Measurements from ENCODE around the gene RCAN2.

Gene RCAN2

DNA sequence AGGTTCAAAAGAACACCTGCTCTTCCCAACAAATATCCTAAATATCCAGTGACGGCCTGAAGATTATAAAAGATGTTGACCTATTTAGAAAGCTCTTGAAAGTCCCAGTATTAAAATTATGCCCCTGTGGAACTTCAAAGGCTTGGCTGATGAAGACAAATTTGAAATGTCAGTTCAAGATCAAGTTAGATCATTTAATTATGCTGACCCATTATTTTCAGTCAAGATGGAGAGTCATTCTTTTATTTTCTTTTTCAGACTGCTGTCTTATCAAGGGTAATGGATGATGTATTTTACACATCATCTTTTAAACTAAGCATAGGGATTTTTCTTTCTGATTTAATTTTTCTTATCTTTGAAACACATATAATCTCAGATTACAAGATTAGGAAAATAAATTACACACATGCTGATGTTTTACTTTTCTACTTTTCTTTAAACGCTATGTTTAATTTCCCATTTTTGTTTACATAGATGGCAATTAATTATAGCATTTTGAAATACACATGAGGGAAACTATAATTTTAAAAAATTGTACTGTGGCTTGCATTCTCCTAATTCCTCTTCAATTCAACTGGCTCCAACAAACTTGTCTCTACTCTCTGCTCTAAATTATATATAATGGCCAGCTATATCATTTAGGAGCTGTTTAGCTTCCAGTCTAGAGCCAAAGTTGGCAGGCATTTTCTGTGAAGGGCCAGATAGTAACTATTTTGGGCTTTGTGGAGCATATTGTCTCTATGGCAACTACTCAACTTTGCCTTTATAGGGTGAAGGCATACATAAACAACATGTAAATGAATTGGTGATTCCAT is 123.7 kb downstream of the RCAN2 start:
- TF ChIP-seq, protein P1, sequence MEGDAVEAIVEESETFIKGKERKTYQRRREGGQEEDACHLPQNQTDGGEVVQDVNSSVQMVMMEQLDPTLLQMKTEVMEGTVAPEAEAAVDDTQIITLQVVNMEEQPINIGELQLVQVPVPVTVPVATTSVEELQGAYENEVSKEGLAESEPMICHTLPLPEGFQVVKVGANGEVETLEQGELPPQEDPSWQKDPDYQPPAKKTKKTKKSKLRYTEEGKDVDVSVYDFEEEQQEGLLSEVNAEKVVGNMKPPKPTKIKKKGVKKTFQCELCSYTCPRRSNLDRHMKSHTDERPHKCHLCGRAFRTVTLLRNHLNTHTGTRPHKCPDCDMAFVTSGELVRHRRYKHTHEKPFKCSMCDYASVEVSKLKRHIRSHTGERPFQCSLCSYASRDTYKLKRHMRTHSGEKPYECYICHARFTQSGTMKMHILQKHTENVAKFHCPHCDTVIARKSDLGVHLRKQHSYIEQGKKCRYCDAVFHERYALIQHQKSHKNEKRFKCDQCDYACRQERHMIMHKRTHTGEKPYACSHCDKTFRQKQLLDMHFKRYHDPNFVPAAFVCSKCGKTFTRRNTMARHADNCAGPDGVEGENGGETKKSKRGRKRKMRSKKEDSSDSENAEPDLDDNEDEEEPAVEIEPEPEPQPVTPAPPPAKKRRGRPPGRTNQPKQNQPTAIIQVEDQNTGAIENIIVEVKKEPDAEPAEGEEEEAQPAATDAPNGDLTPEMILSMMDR (conservative IDR thresholded peaks at IDR 0.05): no peak
- H3K27ac ChIP-seq: no peak overlapping the region

DNA sequence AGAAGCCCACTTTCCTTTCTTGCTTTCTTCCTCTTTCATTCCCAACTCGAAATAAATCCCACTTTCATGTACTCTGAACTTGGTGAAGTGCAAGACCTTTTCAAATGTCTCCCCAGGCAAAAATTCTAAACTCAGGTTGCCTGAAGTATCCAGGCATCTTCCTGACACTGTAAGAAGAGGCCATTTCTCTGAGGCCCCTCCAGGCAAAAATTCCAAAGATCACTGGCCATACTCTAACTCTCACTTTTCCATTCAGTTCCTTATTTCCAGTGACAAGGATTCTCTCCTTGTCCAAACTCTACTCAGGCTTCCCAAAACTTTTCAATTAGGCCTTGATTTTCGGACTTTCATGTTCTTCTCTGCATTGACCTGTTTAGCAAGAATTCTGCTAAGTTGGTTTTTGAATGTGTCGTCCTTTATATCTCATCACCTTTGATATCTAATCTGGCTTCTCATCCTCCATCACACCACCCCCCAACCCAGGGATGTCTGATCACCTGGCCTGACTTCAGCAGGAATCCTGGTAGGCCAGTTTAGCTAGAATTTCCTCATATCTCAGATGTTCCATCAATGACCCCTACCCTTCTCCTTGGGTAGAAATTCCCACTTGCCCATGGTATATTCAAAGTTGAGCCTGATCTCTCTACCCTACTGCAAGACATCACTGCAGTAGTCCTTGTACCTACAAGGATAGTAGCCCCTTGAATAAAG is 124.9 kb downstream of the RCAN2 start:
- TF ChIP-seq, protein P1 (conservative IDR thresholded peaks at IDR 0.05): no peak
- H3K27ac ChIP-seq: no peak overlapping the region

DNA sequence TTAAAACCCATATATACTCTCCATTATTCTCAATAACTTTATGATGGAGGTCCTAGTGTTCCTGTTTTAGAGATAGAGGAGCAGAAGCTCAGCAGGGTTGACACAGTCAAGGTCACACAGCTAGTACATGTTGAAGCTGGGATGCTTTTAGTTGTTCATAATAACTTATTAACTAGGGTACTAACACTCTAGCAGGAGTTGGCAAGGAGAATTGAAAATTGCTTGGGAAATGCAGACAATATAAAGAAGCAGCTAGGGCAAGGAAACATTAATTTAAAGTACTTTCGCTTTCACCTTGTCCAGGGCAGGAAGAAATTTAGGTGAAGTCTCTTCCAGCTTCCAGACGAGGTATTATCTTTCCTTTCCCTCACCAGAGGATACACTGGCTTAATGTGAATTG is 133.7 kb downstream of the RCAN2 start:
- TF ChIP-seq, protein P1 (conservative IDR thresholded peaks at IDR 0.05): no peak
- no peak overlapping the region for H3K27ac ChIP-seq

DNA sequence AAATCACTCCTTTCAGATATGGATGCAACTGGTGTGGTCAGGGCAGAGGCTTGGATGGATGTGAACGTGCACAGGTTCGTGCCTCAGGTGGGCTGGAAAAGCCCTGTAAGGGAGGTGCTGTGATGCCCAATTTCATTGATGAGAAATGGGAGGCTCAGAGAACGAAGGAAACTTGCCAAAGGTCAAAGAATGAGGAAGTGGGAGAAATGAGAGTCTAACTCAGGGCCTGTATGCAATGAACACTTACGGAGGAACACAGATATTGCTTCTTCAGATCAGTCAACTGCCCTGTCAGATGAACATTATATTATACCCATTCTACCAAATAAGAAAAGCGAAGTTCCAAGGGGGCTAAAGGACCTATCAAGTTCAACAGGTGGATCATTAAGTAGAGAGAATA is 134.7 kb downstream of the RCAN2 start:
- TF ChIP-seq, protein P1 (conservative IDR thresholded peaks at IDR 0.05): no peak
- H3K27ac ChIP-seq: no peak overlapping the region

DNA sequence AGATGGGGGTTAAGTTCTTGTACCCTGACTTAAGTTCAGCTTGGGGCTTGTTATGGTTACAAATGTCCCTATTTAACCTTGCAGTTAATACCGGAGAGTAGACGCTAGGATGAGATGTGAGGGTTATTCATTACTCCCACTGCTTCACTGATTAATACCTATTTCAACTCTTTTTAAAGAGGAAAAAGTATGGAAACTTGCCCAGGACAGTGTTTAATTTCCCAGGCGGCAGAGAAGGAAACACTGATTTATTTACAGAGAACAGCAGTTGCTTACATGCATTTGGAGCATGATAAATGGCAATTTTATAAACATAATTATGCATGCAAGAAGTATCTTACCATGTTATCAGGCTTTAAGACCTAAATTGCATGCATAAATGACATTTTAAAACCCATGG is 137.7 kb downstream of the RCAN2 start:
- H3K27ac ChIP-seq: no peak overlapping the region
- TF ChIP-seq, protein P1 (conservative IDR thresholded peaks at IDR 0.05): no peak

DNA sequence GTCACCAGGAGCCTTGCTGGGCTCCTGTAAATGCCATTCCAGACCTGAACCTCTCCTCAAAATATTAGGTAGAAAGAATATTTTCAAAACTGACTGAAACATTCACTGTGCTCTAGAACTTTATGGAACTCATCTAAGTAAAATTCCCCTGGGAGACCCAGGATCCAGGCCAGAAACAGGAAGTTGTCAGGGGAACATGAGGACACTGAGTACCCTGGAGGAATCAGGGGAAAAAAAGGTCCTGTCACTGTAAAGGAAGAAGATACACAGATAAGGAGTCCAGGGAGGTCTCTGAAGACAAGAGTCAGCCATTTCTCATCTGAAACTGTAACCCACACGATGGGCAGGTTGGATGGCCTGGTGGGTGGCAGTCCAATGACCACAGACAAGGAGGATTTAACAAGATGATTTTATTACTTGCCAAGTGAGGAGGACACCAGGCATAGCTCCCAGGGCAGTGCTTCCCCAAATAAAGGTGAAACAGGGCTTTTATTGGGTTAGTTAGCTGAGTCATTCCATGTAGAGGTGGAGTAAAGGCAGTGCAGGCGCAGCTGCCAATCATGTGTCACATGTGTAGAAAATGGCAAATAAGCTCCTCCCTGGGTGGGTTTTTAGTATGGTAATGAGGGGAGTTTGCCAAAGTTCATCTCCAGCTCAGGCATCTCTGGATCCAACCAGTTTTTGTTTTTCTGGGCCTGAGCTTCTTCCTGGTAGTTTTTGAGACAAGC is 138.5 kb downstream of the RCAN2 start:
- no peak overlapping the region for H3K27ac ChIP-seq
- TF ChIP-seq, protein P1 (conservative IDR thresholded peaks at IDR 0.05): no peak

DNA sequence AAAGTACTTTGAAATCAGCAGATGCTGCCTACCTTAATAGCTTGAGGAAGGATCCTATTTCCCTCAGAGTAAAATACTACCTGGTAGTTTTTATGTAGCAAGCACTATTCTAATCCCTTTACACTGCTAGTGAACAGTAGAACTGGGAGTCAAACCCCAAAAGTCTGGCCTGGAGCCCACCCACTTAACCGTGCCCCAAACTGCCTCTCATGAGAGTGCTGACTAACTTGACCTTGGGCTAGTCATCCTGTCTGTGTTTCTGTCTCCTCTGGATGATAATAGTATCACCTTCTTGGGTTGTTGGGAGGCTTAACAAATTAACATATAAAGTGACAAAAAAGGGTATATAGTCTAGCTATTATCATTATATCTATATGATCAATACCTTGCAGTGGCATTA is 140.5 kb downstream of the RCAN2 start:
- H3K27ac ChIP-seq: no peak overlapping the region
- TF ChIP-seq, protein P1 (conservative IDR thresholded peaks at IDR 0.05): no peak
